Heart left ventricle (tissue), 16 donors: ENCODE results near the gene OLFM3. TPM values are rescaled to one million over a fixed set of nuclear protein-coding genes. Genes with fewer than 3 reads are reported as not detected.

ENCODE experiments used
- ATAC-seq, 4 donors: fragments of 200-7000 bp; cut with Tn5 transposase; one replicate each; pipeline ENCODE4 v1.9.1; 2020 to 2022; ENCODE audit warnings: moderate library complexity in 4 of 4, mild to moderate bottlenecking in 3 of 4, moderate number of reproducible peaks in 1 of 4
- DNase-seq, 5 donors: peaks; one replicate each; pipeline ENCODE4 v3.0.0-alpha.2; 2020
- H3K27ac ChIP-seq, 12 donors: fragments of 200-600 bp; sonication (generic) in 4 of 12; one replicate each; pipeline versions ENCODE4 v1.5.0 to v1.8.0; 2016 to 2022; ENCODE audit warnings: mild to moderate bottlenecking in 2 of 12
- H3K27me3 ChIP-seq, 9 donors: fragments of 200-600 bp; sonication (generic) in 2 of 9; one replicate each; pipeline versions ENCODE4 v1.5.1 to v1.8.0; 2016 to 2022; ENCODE audit warnings: mild to moderate bottlenecking in 3 of 9
- H3K36me3 ChIP-seq, 9 donors: fragments of 200-600 bp; sonication (generic) in 2 of 9; one replicate each; pipeline versions ENCODE4 v1.5.0 to v1.8.0; 2018 to 2022; ENCODE audit warnings: mild to moderate bottlenecking in 2 of 9
- H3K4me1 ChIP-seq, 12 donors: fragments of 200-600 bp; sonication (generic) in 4 of 12; one replicate each; pipeline versions ENCODE4 v1.5.0 to v1.8.0; 2016 to 2022; ENCODE audit warnings: mild to moderate bottlenecking in 3 of 12
- H3K4me3 ChIP-seq, 12 donors: fragments of 200-600 bp; sonication (generic) in 4 of 12; one replicate each; pipeline versions ENCODE4 v1.5.0 to v1.8.0; 2017 to 2022; ENCODE audit warnings: mild to moderate bottlenecking in 9 of 12, moderate library complexity in 4 of 12
- H3K9me3 ChIP-seq, 12 donors: fragments of 200-600 bp; sonication (generic) in 4 of 12; one replicate each; pipeline versions ENCODE4 v1.5.0 to v1.8.0; 2016 to 2022; ENCODE audit warnings: mild to moderate bottlenecking in 1 of 12
- POLR2A ChIP-seq, 2 donors: fragments of 450-650 bp; IDR thresholded peaks; one replicate each; pipeline ENCODE4 v1.6.1; 2017; ENCODE audit warnings: antibody characterized with exemption in 2 of 2, mild to moderate bottlenecking in 2 of 2, moderate library complexity in 2 of 2
- WGBS, 4 donors: extraction: QIAGEN DNeasy Blood & Tissue Kit in 2 of 4; methylation state at CpG; one replicate each; pipeline versions ENCODE4 v1.1.5 to v1.1.7; 2013 to 2018; 5-methylcytosine and 5-hydroxymethylcytosine counted together
- intact Hi-C, 10 donors: fragments of 100-400 bp; cut with DNase I; formaldehyde crosslinking; loops; one replicate each; pipeline versions ENCODE4 v1.11.1 to v1.14.2; 2022
- polyA plus RNA-seq, 2 donors: library from polyadenylated mRNA; stranded (reverse); fragments of 200-250 nt; gene quantifications; one replicate each; pipeline ENCODE4 v1.2.3, GENCODE V29; 2013
- total RNA-seq, 9 donors: library from RNA; depleted of rRNA in 2 of 9; stranded (reverse); fragments of >200 nt in 2 of 9; fragmentation: NEBNext Ultra II Directional in 3 of 9; extraction: Animal tissue kit (Norgen Biotek cat#: 25700) in 3 of 9; gene quantifications; one replicate each; pipeline versions ENCODE4 v1.1.0 to v1.2.4, GENCODE V29; 2016 to 2023
- TF ChIP-seq, protein P1 (sequence below), 12 donors: fragments of 200-600 bp; sonication (generic) in 4 of 12; IDR thresholded peaks; one replicate each; pipeline versions ENCODE4 v1.5.0 to v1.8.0; 2018 to 2022; ENCODE audit warnings: antibody characterized with exemption in 12 of 12, mild to moderate bottlenecking in 5 of 12
- donor health status: ischemic (EF 13 %, LVEDD 7.1; RV severe dilation, severe dysfunction).
- donor health status: healthy with polysubstance abuse.
- donor health status: DM: no; HTN: yes; CAD: no.
- donor health status: DM: no; HTN: no; CAD: no.
- donor health status: ischemic (EF 25% LVEDD 6.9; RV normal size, moderate dysfunction).
- donor health status: ischemic (EF 25% LVEDD 5.7; RV mildly dilated, moderate dysfunction).
- donor health status: healthy.
- donor health status: DM: yes; HTN: yes; CAD: no.
- donor health status: ischemic (EF 35%, LVEDD 5.7; RV mildly dilated, moderate dysfunction).
- donor health status: nonischemic (EF 11% LVEDD 7.7; RV severe dilation, severe dysfunction).
- donor health status: DM: yes; HTN: yes; CAD: no.
- donor health status: PGD.
- donor health status: ischemic (EF 29% LVEDD 5.4; RV normal size, mild dysfunction).
- donor health status: nonischemic (EF 23%, LVEDD 6.1; RV moderate dilation, normal function).

The OLFM3 gene
- total and polyA plus RNA-seq, 11 donors, result not detected

DNA sequence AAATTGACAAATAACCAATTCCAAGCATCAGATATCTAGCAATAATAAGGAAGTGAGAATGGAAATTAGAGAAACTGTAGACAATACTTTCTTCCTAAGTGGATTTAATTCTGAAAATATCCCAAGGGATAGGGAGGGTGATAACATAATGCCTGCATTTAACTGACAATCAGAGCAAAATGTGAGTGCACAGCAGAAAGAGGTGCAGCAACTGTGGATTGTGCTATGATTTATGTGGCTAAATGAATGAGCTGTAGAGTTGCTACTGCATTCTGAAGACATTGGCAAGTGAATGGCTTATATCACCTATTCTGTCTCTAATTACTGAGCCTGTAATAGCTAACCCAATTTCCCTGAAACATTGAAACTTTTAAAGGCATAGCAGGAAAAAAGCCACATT, 39.0 kb downstream of the OLFM3 start:
- H3K9me3 ChIP-seq, result no peaks in the 10 kb centered on the region
- intact Hi-C loops, result no loop called here
- H3K27me3 ChIP-seq, result no peaks in the 10 kb centered on the region
- H3K27ac ChIP-seq, result no peak overlapping the region
- ATAC-seq (no peak), DNase-seq (no peak)
- H3K4me1 ChIP-seq, result peaks cover 0 to 4% (median 0%) of the 10 kb centered on the region in 12 donors
- H3K36me3 ChIP-seq, result no peaks in the 10 kb centered on the region
- no peak overlapping the region for H3K4me3 ChIP-seq
- TF ChIP-seq POLR2A (IDR thresholded peaks at IDR 0.05), result no peak
- TF ChIP-seq, protein P1, sequence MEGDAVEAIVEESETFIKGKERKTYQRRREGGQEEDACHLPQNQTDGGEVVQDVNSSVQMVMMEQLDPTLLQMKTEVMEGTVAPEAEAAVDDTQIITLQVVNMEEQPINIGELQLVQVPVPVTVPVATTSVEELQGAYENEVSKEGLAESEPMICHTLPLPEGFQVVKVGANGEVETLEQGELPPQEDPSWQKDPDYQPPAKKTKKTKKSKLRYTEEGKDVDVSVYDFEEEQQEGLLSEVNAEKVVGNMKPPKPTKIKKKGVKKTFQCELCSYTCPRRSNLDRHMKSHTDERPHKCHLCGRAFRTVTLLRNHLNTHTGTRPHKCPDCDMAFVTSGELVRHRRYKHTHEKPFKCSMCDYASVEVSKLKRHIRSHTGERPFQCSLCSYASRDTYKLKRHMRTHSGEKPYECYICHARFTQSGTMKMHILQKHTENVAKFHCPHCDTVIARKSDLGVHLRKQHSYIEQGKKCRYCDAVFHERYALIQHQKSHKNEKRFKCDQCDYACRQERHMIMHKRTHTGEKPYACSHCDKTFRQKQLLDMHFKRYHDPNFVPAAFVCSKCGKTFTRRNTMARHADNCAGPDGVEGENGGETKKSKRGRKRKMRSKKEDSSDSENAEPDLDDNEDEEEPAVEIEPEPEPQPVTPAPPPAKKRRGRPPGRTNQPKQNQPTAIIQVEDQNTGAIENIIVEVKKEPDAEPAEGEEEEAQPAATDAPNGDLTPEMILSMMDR (IDR thresholded peaks at IDR 0.05), result no peak

DNA sequence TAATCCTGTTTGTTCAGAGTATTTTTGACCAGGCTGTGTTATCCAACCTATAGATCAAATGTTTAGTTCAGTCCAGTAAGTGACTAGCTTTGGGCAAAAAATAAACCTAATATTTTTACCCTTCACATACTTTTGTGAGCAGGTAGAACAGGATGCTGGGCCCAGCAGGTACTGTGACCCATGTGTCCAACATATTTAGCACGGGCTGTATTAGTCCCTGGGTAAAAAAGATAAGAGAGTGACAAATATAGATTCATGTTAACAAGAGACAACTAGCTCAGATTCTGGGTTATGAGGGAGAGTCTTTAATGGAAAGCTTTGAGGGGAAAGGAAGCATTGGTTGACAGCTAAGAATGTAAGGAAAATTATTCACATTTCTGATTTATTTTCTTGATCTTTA, 43.1 kb downstream of the OLFM3 start:
- intact Hi-C loops, result no loop called here
- WGBS, 4 donors, result 32 to 39% (median 35%) methylated on average over 1 of the region's 1 CpG
- Histone ChIP-seq H3K9me3 (no peaks in the 10 kb centered on the region), H3K27me3 (no peaks in the 10 kb centered on the region), H3K4me1 (peaks cover 0 to 4% (median 0%) of the 10 kb centered on the region in 12 donors), H3K36me3 (no peaks in the 10 kb centered on the region), H3K4me3 (no peak overlapping the region), H3K27ac (no peak overlapping the region)
- DNase-seq, result no peak
- TF ChIP-seq, protein P1 (IDR thresholded peaks at IDR 0.05), result no peak
- no peak for TF ChIP-seq POLR2A (IDR thresholded peaks at IDR 0.05)
- ATAC-seq, result peak in 3 of 4 donors; percentile 47 to 68 (median 48)

DNA sequence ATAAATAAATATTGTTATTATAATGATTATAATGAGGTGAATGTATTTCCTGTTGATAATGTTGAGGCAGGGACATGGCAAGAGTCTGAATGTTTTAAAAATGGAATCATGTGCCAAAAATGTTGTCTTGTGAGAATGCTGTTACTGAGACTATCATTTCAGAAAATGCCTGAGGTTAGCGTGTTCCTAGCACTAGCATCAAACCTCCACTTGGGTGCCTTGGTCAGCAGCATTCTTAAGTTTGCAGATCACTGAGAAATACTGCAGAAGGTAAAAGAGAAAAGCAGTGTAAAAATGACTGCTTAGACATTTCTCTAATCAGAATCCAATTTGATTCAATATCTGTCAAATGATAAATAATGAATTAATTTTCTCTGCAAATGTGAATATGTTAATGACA, 50.8 kb downstream of the OLFM3 start:
- H3K27me3 ChIP-seq, result no peaks in the 10 kb centered on the region
- H3K36me3 ChIP-seq, result no peaks in the 10 kb centered on the region
- no peaks in the 10 kb centered on the region for H3K9me3 ChIP-seq
- WGBS, 4 donors, result 70 to 84% (median 77%) methylated on average over 1 of the region's 1 CpG
- ATAC-seq (no peak), DNase-seq (no peak)
- intact Hi-C loops, result loop anchor here in 1 of 10 donors (5.0 kb wide), 1 partner anchor 51 kb away; the partner anchor contains the start of gene OLFM3
- no peak overlapping the region for H3K4me3 ChIP-seq
- no peaks in the 10 kb centered on the region for H3K4me1 ChIP-seq
- TF ChIP-seq, protein P1 (IDR thresholded peaks at IDR 0.05), result no peak
- TF ChIP-seq POLR2A (IDR thresholded peaks at IDR 0.05), result no peak
- H3K27ac ChIP-seq, result no peak overlapping the region

DNA sequence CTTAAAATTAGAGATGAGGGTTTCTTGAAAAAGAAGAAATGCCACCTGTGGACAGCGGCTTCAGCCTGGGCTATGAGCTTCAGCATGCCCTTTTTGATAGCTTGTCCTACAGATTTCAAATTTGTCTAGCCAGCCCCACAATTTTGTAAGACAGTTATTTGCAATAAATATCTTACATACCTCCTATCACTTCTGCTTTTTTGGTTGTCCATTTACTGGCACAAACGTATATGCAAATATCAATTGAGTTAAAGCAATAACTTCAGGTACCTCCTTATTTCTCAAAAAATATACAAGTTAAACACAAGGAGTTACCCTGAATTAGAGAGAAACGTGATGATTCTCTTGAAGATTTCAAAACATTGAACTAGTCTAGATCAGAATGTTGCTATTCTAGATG, 53.5 kb downstream of the OLFM3 start:
- intact Hi-C loops, result no loop called here
- Histone ChIP-seq H3K27me3 (no peaks in the 10 kb centered on the region), H3K36me3 (no peaks in the 10 kb centered on the region), H3K4me3 (no peak overlapping the region), H3K4me1 (no peaks in the 10 kb centered on the region), H3K27ac (no peak overlapping the region), H3K9me3 (no peaks in the 10 kb centered on the region)
- 60 to 87% (median 68%) methylated on average over 3 of the region's 3 CpGs for WGBS, 4 donors
- no peak for ATAC-seq
- no peak for DNase-seq
- TF ChIP-seq, protein P1 (IDR thresholded peaks at IDR 0.05), result no peak
- no peak for TF ChIP-seq POLR2A (IDR thresholded peaks at IDR 0.05)
